Right lobe of liver (tissue), 4 donors: ENCODE data around the gene RIMBP2.

Source experiments
- POLR2A ChIP-seq: fragments of 450-650 bp; IDR thresholded peaks from one replicate; pipeline ENCODE4 v1.6.1; 2017; ENCODE audit warnings: antibody characterized with exemption, mild to moderate bottlenecking
- TF ChIP-seq, protein P1 (sequence below), 4 donors: fragments of 200-600 bp in 3 of 4; fragments of 450-650 bp in 1 of 4; IDR thresholded peaks; one replicate each; pipeline versions ENCODE4 v1.5.1 to v1.8.0; 2016 to 2022; ENCODE audit warnings: antibody characterized with exemption in 4 of 4, mild to moderate bottlenecking in 2 of 4
- donor health status: DM: no; HTN: no; CAD: no.
- donor health status: DM: no; HTN: no; CAD: no.
- donor health status: DM: no; HTN: yes; CAD: no.

- no peak for TF ChIP-seq POLR2A
- TF ChIP-seq, protein P1, sequence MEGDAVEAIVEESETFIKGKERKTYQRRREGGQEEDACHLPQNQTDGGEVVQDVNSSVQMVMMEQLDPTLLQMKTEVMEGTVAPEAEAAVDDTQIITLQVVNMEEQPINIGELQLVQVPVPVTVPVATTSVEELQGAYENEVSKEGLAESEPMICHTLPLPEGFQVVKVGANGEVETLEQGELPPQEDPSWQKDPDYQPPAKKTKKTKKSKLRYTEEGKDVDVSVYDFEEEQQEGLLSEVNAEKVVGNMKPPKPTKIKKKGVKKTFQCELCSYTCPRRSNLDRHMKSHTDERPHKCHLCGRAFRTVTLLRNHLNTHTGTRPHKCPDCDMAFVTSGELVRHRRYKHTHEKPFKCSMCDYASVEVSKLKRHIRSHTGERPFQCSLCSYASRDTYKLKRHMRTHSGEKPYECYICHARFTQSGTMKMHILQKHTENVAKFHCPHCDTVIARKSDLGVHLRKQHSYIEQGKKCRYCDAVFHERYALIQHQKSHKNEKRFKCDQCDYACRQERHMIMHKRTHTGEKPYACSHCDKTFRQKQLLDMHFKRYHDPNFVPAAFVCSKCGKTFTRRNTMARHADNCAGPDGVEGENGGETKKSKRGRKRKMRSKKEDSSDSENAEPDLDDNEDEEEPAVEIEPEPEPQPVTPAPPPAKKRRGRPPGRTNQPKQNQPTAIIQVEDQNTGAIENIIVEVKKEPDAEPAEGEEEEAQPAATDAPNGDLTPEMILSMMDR (IDR thresholded peaks at IDR 0.05), result no peak
These were observed 211.8 kb downstream of the RIMBP2 start for GRCh38 chr12:130504110-130504839.
